HG02588 (cell line): ENCODE data around the gene CST7.
"Not testable (repeated sequence)": the region's sequence is repeated elsewhere in the genome, so short reads cannot be mapped to it uniquely, and the experiment has no call there.

ENCODE experiments used
- ATAC-seq: cut with Tn5 transposase; IDR thresholded peaks from one replicate; pipeline ENCODE4 v1.9.1; 2021; ENCODE audit warnings: mild to moderate bottlenecking, moderate library complexity; ENCODE audit not compliant: unreplicated experiment

CST7 gene

DNA sequence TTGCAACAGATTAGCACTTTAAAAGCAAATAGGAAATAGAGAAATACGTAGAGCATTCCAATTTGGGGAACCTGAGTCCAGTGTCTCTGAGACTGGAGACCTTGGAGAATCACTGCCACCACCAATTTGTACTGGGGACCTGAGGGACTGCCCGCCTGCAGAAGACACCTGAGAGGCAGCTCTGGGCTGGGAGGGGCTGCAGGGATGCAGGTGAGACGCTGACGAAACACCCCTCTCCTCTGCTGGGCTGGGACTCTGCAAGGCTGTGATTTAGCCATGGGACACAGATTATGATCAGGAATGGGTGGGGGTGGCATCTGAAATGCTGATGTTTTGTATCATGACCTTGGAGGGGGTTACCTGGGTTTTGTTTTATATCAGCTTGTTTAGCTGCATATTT is 50.5 kb downstream of the CST7 start:
- ATAC-seq, result no peak

DNA sequence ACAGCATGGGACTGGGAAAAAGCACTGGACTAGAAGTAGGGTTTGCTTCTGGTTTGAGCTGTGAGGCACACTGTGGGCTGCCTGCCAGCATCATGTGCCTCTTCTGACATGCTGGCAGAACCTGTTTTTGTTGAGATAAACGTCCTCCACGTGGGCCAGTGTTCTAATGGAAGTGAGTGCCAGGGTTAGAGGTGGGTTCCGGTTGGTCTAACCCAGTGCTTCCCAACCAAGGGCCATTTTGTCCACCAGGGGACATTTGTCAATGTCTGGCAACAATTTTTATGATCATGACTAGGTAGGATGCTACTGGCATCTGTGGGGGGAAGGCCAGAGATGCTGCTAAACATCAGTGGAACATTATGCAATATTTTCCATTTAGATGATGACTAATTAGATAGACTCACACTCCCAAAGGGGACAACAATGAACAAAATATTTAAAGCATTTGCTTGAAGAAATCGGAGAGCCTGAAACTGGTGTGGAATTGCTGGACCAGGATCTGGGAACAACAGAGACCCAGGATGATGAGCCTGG is 51.3 kb downstream of the CST7 start:
- ATAC-seq, result no peak

DNA sequence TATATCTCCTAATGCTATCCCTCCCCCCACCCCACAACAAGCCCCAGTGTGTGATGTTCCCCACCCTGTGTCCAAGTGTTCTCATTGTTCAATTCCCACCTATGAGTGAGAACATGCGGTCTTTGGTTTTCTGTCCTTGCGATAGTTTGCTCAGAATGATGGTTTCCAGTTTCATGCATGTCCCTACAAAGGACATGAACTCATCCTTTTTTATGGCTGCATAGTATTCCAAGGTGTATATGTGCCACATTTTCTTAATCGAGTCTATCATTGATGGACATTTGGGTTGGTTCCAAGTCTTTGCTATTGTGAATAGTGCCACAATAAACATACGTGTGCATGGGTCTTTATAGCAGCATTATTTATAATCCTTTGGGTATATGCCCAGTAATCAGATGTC is 52.3 kb downstream of the CST7 start:
- not testable (repeated sequence) for ATAC-seq

DNA sequence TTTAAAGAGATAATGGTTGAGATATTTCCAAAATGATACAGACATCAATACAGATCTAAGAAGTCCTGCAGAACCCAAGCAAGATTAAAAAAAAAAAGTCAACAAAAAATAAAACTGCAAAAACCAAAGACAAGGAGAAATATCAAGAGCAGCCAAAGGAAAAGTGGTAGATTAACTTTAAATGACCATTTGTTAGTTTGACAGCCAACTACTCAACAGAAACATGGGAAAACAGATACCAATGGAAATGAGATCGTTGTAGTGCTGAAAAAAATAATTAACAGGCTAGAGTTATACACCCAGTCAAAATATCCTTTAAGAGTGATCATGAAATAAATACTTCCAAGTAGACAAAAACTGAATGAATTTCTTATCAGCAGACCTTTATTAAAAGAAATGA is 53.9 kb downstream of the CST7 start:
- ATAC-seq, result no peak

DNA sequence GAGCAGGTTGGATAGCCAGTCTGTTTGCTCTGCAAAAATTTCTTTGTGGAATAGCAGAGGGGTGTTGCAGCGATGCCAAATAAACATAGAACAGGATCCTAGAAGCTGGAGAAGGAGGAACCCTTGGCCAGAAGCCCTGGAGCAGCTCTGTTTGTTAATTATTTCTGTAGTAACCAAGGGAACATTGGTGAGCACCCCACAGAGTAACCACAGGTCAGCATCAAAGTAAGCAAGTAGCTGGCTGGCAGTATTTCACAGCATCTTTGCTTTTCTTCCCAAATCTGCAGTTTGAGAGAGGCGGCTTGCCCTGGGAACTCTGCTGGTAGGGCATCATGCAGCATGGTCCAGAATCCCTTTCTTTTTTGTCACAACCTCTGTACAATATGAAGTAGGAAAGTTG is 56.2 kb downstream of the CST7 start:
- no peak for ATAC-seq

DNA sequence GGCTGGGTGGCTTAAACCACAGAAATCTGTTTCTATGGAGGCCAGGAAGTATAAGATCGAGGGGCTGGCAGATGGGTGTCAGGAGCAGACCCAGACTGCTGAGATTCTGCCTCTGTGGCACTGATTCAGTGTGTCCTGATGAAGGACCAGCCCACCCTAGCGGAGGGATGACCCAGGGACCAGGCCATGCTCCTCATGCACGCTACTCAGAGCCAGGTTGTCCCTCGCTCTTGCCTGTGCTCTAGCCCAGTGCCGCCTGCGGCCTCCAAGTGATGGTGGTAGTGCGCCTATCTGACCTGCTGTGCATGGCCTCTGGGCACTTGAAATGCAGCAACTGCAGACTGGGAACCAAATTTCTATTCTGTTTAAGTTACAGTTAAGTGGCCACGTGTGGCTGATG is 56.6 kb downstream of the CST7 start:
- no peak for ATAC-seq

DNA sequence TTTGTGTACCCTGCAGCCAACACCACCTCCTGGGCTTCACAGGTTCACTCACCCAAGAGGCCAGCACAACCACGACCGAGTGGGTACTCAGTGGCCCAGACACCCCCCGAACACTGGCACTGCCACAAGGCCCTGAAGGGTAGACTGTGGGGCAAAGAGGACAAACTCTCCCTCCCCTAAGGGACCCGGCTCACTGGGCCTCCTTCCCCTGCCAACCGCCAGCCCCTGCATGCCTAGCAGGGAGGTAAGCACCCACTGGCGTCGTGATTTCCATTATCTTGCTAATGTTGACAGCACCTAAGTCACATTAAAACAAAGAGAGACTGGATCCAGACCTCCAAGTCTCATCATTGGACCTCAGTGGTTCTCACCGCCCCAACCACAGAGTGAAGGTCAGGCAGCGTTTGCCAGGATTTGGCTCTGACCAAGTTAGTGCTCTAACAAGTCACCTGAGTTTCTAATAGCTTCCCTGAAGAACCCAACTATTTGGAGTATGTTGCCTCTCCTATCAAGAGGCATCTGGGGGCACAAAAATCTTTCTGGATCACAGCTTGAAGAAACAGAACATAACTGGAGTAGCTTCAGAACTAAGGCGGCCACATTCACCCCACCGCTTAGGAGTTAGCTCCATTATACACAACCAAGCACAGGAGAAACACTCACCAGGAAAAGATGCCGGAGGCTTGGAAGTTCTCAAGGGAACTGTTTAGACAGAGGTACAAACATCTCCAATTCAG is 57.5 kb downstream of the CST7 start:
- ATAC-seq, result no peak

DNA sequence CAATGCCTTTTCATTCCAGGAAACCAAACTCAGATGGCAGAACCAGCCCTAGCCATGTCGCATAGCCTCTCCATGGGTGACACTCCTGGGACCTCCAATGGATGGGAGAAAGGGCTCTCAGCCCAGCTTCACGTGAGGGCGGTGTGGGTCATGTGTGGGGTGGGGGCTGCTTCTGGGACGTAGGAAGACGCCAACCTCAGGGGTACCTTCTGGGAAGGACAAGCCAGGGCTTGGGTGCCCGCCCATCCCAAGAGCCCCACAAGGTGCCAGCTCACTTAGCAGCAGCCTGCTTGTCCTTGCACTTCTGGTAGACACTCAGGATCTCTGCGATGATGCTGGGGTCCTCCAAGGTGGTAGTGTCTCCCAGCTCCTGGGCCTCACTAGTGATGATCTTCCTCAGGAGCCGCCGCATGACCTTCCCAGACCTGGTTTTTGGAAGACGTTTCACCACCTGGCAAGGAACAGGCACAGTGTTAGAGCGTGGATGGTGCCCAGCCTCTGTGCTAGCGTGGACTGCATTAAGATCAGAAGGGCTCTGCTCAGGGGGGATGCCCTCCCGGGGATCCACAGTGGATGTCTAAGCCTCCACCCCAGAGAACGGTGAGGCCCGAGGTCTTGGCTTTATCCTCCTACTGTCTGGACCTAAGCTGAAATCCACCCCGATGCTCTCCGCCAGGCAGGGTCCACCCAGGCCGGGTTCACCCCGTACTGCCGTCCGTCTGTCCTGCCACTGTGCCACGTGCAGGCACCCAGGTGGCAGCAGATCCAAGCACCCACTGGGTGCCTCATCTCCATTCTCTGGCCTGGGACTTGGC is 58.6 kb downstream of the CST7 start:
- no peak for ATAC-seq

DNA sequence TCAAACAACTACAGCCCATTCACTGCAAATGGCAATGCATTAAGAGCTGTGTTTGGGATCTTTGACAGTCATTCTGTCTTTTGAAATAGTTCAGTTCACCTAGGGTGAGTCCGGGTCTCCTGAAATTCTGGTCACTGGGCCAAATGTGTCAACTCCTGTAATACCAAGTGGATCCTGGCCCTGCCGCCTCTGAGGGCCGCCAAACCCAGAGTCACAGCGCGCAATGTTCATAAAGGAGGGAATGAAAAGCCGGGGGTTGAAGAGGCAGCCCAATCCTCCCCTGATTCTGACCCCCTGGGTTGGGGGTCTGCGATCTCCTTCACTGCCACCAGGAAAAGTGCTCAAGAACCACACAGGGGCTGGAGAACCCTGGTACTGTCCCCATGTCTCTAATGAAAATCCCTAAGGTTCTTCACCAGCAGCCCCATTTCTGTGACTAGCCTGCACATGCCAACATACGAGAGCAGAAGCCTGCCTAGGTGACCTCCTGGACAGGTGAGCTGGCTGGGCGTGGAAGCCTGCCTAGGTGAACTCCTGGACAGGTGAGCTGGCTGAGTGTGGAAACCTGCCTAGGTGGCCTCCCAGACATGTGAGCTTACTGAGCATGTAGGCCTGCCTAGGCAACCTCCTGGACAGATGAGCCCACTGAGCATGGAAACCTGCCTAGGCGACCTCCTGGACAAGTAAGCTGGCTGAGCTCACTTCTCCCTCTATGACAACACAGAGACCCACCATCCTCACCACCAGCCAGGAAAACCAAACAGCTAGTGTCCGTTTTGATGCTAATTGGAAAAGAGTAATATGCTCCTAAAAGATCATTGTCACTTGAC is 59.5 kb downstream of the CST7 start:
- no peak for ATAC-seq
